HG03520 (cell line): ENCODE data around the gene TSPAN12.
"Not testable (repeated sequence)": the region's sequence is repeated elsewhere in the genome, so short reads cannot be mapped to it uniquely, and the experiment has no call there.

Experiments
- ATAC-seq: cut with Tn5 transposase; IDR thresholded peaks from one replicate; pipeline ENCODE4 v1.9.1; 2021; ENCODE audit warnings: mild to moderate bottlenecking, moderate library complexity; ENCODE audit not compliant: unreplicated experiment

The TSPAN12 gene

DNA sequence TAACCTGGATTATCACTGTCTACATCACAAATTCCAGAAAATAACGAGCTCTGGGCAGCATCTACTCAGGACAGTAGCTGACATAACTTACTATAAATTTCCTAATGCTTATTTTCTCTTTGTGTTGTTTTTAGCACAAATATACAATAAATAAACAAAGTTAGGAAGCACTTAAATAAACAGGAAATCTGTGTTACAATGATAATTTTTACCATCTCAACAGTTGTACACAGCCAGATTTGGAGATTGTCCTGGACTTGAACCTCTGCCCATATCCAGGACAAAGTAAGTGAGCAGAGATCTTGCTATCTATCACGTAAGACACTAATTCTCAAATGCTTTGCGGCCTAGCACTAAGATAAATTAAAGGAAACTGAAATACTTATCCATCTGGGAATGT is 48.7 kb downstream of the TSPAN12 start:
- ATAC-seq, result no peak

DNA sequence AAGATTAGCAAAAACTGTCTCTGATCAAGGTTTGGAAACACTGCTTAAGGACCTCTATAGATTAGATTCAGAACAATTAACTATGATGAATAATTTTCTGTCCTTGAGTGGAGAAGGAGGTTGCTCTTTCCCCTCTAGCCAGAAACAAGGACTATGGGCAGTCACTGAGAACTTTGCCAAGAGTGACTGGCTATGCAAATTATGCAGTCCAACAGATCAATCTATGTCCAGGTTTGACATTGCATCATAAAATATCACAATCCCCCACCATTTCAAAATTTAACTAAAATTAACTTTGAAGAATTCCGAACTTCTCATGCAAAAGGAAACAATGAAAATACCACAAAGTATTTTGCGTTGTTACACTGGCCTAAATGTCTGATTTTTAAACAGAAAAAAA is 50.6 kb downstream of the TSPAN12 start:
- ATAC-seq, result no peak

DNA sequence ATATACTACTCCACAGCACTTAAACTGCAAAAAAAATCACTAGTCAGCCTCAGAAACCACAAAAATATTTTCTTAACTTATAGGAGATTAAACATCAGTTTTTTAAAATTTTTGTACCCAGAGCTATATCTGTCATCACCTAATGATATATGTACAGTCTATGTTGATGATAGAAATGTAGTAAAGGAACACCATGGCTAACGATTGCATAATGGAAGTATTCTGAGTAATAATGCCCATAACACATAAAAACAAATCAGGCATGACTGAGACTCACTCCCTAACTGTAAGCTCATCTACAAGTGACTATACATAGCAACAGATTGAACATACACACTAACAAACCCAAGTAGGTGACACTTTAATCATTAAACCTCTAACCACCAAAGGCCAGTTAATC is 51.3 kb downstream of the TSPAN12 start:
- ATAC-seq, result peak; percentile 67

DNA sequence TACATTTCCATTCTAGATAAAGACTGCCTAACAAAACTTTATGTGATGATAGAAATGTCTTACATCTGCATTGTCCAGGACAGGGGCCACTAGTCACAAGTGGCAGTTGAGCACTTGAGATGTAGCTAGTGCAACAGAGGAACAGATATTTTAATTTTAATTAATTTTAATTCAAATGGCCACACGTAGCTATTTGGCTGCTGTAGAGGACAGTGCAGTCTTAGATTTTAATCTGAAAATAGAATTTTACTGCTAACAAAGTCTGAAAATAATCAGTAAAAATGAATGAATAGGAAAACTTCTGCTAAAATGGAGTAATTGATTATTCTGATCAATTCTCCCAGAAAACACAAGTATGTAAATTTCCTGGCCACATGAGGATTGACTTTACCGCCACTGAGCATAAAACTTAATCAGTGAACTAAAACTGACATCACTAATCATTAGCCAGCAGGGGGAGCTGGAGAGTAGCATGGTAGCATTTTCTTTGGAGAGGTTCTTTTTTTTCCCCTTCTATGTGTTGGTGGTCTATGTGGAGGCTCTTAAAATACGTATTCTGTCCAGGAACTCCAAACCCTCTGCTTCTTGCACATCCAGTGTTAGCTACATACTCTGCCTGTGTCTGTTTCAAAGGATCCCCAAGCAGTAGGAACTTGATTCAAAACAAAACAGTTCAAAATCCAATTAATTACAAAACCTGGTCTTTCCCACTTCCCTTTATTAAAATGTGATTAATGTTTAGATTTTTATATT is 52.1 kb downstream of the TSPAN12 start:
- ATAC-seq, result peak; percentile 62

DNA sequence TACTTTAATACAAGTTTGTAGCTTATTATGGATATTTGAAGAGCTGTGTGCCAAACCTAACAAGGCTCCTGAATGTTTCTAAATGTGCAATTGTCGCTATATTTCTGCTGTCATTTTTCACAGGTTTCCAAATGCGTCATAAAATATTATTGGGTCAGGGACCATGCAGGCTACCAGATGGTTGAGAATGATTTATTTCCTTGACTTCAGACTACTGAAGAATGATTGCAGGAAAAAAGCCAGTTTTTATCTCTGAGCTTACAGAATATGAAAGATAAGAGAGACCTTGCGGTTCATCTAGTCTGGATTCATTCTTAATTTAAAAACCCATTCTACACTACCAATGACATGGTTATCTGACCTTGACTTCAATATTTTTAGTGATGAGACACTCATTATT is 55.2 kb downstream of the TSPAN12 start:
- ATAC-seq, result no peak

DNA sequence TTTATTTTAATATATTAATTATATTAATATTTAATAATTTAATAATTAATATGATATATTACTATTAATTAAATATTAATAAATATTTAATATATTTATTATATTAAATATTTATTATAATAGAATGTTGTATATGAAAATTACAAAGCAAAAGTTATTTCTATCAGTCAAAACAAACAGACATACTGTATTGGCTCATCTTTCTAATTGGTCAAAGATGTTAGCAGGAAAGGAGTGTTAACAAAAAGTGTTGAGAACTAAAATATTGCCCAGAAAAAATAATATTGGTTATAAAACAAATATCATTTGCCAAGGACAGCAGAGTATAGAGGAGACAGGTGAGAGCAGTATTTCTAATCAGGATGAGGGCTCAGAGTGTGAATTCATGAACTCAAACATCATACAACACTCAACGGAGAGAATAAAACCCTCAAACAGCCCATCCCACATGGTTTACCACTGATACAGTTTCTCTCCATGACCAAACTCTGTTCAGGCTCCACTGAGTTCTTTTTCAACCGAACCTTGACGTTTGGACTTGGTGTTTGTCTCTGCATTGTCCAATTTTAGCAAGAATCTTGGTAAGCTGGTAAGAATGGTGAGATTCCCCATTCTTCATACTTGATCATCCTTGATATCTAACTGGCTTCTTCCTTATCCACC is 58.0 kb downstream of the TSPAN12 start:
- ATAC-seq, result no peak

DNA sequence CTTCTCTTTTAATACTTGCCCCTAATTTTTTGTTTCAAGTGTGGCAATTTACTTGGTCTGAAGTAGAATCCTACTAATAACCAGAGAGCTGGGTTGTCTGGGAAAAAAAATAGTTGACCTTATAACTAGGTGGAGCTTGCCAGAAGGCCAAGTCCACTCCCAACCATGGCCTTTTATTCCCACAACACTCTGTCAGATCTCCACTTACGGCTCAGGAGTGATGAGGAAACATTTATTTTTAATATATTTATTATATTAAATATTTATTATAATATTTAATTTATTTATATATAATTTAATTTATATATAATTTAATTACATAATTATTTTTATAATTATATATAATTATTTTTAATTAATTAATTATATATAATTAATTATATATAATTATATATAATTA is 58.8 kb downstream of the TSPAN12 start:
- ATAC-seq, result no peak

DNA sequence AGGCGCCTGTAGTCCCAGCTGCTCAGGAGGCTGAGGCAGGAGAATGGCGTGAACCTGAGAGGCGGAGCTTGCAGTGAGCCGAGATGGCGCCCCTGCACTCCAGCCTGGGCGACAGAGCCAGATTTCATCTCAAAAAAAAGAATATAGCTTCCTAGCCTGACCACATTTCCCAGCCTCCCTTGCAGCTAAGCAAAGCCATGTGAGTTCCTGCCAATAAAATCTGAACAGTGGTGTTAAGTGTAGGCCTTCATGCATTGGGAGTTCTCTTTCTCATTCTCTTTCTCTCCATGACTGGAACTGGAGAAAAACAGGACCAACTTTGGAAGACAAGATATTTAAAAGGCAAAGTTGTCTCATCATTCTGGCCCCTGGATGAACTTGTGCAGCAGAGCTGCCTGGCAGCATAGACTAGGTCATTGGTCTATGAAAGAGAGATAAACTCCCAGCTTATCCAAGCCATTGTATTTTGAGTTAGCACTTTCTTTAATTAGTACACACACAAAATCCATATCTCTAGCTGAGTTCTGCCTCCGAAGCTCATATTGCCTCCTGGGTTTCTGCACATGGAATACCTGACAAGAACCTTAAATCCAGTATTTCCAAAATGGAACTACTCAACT is 60.8 kb downstream of the TSPAN12 start:
- ATAC-seq, result no peak

DNA sequence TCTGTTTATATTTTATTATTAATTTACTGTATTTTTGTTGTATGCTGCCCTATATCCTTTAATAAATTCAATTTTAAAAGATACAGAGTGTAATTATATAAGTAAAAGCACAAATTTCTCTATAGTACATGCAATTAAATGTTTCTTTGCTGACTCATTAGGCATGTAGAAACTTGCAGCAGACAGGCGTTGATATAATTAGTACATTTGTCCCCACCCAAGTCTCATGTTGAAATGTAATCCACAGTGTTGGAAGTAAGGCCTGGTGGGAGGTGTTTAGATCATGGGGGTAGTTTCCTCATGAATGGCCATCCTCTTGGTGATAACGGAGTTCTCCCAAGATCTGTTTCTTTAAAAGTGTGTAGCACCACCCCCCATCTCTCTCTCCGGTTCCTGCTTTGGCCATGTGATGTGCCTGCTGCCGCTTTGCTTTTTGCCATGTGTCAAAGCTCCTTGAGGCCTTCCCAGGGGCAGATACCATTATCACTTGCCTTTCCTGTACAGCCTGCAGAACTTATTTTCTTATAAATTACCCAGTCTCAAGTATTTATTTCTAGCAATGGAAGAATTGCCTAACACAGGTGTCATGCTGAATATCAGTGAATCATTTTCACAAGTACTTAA is 63.7 kb downstream of the TSPAN12 start:
- no peak for ATAC-seq

DNA sequence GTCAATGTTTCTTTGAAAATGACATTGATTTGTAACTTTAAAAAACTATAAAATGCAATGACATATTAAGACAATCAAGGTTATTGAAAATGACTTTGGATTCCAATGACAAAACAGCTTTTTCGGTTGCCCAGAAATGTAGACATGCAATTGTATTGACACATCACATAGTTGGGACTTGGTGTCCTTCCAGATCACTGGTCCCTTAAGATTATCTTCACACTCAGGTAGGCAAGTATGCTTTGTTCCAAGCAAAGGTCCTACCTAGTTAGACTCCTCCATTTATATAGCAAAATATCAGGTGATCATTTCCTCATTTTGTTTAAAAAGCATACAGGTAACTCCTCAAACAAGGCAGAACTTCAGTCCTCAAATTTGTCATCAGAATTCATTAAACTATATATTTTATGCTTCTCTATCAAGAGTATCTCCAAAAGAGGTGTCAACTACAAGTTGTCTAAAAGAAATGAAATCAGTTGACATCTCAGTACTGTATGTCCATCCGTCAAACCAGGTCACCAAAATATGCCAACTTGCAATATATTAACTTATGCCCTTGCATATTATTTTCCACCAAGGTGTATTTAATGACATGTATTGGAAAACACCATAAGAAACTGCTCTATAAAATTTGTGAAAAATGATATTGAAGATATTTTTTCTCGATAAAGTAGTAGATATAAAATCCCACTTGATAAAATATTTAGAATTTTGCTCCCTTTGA is 64.6 kb downstream of the TSPAN12 start:
- no peak for ATAC-seq

DNA sequence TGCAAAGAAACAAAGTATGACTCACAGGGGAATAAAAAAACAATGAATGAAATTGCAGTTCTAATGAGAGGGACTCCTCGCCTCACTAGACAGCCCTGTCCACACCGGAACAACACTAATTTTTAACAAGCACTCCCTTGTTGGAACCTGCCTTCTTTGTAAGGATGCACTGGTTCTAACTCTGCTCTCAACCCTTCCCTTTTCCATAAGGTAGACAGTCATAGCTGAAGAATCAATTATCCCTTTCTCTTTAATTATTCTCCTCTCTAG is 65.1 kb downstream of the TSPAN12 start:
- no peak for ATAC-seq

DNA sequence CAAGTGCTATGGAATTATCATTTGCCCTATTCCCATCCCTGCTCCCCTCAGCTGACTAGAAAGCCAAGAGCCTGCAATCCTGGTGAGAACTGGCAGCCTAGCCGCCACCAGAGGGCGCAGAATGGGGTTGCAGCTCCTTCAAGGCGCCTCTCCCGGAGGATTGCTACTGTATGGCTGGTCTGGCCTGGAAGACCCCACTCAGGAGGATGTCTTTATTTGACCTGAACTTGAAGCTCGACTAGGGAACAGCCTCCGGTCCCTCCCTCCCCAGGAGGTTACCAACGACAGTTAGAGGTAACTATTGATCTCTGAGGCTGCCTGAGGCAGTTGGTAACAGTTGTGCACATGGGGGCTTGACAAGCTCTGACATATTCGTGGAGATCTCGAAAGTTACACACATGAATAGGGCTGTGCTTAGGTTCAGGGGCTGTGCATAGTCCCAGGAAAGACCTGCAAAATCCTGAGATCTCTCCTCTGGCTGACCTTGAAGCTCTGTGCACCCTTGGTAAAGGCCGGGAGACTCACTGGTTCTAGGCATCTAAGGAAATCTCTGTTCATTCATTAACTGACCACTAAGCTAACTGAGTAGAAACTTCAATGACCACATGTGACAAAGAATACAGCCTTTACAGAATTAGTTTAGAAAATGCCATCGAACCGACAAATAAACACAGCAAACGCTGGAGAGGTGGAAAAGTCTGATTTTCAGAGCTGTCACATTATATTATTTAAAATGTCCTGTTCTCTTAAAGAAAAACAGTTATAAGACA is 65.7 kb downstream of the TSPAN12 start:
- ATAC-seq, result peak; percentile 94

DNA sequence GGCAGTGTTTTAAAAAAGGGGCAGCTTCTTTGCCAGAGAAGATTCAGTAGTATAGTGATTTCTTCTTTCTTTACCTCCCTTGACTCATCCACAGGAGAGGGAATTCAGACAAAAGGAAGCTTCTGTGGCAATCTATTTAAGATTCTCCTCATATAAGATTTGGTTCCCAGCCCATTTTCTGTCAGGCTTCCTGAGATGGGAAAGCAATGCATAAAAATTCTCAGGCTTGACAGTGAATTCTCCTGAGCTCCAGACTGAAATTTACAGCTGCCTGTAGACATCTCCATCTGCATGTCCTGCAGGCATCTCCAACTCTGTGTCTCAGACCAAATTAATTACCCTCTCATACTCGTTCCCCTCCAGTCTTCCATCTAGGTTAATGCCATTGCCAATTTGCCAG is 72.8 kb downstream of the TSPAN12 start:
- ATAC-seq, result no peak

DNA sequence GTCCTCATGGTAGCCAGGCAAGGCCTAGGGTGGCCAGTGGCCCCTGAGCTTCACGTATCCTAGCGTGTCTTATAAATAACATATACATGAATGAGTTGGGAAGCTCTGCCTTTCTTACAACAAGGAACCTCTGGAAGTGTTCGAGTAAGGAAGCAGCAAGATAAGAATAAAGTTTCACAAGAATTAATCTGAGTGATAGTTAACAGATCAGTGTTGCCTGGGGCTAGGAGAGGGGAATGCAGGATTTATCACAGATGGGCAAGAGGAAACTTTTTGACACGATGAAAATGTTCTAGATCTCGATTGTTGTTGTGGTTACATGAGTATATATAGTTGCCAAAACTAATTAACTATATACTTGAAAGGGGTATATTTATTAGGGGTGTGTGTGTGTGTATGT is 74.2 kb downstream of the TSPAN12 start:
- no peak for ATAC-seq

DNA sequence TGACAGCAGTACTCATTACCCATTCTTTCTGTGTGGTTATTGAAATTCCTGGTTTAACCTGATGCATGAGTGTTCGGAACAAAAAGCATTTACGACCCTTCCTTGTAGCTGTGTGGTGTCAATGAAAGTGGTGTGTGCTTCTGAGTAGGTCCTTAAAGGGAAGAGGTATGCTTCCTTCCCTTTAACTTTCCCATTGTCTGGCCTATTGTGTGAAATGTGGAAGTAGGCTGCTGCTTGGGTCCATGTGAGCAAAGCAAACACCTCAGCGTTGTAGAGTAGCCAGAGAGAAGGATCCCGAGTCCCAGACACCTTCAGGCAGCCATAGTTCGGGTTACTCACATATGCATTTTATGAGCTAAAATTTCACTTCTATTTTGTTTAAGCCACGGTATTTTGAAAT is 74.7 kb downstream of the TSPAN12 start:
- no peak for ATAC-seq

DNA sequence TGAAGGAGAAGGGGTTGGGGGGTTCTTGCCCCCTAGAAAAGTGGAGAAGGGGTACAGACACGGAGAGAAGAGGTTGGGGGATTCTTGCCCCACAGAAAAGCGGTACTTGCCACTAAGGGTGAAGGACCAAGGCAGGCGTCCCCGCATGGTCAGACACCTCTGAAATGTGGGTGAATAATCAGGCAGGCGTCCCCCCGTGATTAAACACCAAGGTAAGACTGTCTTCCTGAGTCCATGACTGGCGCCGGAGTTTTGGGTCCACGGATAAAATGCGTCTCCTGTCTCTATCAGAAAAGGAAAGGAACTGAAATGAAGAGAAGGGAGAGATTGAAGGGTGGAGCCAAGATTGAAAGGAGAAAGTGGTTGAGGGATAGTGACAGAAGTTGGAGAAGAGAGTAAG is 76.0 kb downstream of the TSPAN12 start:
- not testable (repeated sequence) for ATAC-seq

DNA sequence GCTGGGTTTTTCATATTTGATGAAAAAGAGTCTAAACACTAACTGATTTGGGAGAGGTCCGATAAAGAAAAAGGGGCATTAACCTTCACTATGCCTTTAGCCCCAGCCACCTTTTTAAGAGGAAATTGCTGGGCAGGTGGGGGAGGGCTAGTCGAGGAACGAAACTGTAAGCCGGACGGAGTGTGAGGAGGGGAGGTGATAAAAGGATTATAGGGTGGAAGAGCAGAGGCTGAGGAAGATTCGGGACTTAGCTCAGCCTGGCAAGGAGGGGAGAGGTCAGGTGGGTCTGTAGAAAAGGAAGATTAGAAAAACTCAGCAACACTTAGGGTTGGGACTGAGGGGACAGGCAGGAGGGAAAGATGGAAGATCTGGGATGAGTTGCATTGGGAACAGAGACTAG is 77.0 kb downstream of the TSPAN12 start:
- no peak for ATAC-seq

DNA sequence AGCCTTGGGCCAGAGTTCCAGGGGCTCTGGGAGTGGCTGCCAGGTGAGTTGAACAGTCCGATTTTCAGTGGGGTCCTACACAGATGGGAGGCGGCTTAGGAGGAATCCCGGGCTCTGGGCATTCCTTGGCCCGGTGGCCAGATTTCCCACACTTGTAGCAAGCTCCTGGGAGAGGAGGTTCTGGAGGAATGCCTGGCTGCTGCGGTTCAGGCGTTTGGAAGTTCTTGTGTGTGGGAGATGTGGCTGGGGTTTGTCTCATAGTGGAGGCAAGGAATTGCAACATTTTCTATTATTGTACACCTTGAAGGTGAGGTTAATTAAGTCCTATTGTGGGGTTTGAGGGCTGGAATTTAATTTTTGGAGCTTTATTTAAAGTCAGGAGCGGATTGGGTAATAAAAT is 77.5 kb downstream of the TSPAN12 start:
- ATAC-seq, result not testable (repeated sequence)

DNA sequence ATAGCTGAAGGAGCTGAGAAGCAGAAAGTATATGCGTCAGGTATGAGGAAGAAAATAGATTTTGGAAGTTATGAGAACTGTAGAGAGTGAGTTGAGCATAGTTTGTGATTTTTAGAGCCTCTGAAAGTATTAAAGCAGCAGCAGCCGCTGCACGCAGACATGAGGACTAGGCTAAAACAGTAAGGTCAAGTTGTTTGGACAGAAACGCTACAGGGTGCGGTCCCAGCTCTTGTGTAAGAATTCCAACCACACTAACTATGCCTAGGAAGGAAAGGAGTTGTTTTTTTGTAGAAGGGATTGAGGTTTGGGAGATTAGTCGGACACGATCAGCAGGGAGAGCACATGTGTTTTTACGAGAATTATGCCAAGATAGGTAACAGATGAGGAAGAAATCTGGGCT is 78.9 kb downstream of the TSPAN12 start:
- ATAC-seq, result not testable (repeated sequence)

DNA sequence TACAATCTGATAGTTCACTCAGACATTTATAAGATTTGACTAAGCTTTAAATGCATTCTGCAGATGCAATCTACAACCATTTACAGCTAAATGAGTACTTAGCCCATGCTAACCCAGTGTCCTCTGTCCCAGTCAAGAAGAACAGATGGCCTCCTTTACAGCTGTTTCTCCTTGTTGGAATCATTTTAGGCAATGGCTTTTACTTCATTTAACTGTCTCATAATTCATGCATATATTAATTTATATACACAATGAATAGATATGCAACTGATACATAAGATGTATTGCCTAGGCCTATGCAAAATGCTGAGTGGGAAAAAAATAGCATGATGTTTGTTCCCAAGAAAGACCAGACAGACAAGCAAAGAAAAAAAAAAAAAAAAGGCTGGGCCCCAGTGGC is 82.2 kb downstream of the TSPAN12 start:
- no peak for ATAC-seq

DNA sequence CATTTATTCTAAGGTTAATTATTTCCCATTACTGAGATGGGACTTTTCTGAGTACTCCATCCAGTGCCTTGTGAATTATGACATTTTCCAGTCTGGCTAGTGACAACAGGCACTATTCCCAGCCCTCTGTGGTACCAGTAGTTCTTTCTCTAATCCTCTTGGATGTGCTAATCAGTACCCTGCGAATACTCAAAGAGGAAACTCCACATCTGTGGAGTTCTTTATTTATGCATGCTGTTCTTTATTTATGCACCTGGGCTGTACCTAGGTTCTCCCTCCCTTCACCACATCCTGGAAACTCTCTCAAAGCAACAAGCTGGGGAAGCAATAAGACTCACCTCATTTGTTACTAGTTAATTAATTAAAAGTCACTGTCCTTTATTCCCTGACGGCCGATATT is 83.5 kb downstream of the TSPAN12 start:
- no peak for ATAC-seq
